Activated CD4-positive, alpha-beta T cell treated with anti-CD3 and anti-CD28 coated beads, Interleukin-2, amount 10 ng/mL, durations not matched to agents 7 days and 5 days (primary cell): Measurements from ENCODE around the gene TBC1D13. TPM values are rescaled to one million over a fixed set of nuclear protein-coding genes. Genes with fewer than 3 reads are reported as not detected.
"Not testable (repeated sequence)": the region's sequence is repeated elsewhere in the genome, so short reads cannot be mapped to it uniquely, and the experiment has no call there.

Source experiments
- CTCF ChIA-PET: fragments of 350-600 bp; sonication (Branson Sonifier 250); formaldehyde crosslinking; loops from one replicate; lab custom pipeline; 2021; ENCODE audit warnings: antibody characterized with exemption; lab: Charles Lee
- POLR2A ChIA-PET: fragments of 350-600 bp; sonication (Branson Sonifier 250); formaldehyde crosslinking; loops from one replicate; lab custom pipeline; 2021; ENCODE audit warnings: antibody characterized with exemption; lab: Charles Lee
- DNase-seq: peaks from one replicate; pipeline ENCODE4 v3.0.0-alpha.2; 2020
- H3K27ac Mint-ChIP-seq: one replicate; pipeline ENCODE4 v1.8.0; 2021; ENCODE audit warnings: mild to moderate bottlenecking, moderate library complexity, mixed read lengths
- H3K27me3 Mint-ChIP-seq: one replicate; pipeline ENCODE4 v1.8.0; 2021; ENCODE audit warnings: mixed read lengths
- H3K36me3 Mint-ChIP-seq: one replicate; pipeline ENCODE4 v1.8.0; 2021; ENCODE audit warnings: low read depth, mixed read lengths
- H3K4me1 Mint-ChIP-seq: one replicate; pipeline ENCODE4 v1.8.0; 2021; ENCODE audit warnings: mixed read lengths
- H3K4me3 Mint-ChIP-seq: one replicate; pipeline ENCODE4 v1.8.0; 2021; ENCODE audit warnings: mild to moderate bottlenecking, moderate library complexity, mixed read lengths
- H3K9me3 Mint-ChIP-seq: one replicate; pipeline ENCODE4 v1.8.0; 2021; ENCODE audit warnings: mixed read lengths
- total RNA-seq, 2 experiments: library from RNA; stranded (reverse); gene quantifications; one replicate each; pipeline ENCODE4 v1.2.3, GENCODE V29; 2021

The TBC1D13 gene
- total RNA-seq, 2 experiments from 2014 or later, result 18.4 to 21.1 TPM

GRCh38 chr9:128790536-128790935, 3.5 kb downstream of the TBC1D13 start:
- H3K27ac Mint-ChIP-seq, result no peak overlapping the region
- no peak for DNase-seq
- CTCF ChIA-PET, result interaction anchor here (1.1 kb wide), 1 partner anchor 27 kb away, joined by 4 read pairs; no protein-coding TSS in a partner anchor
- no peaks in the 10 kb centered on the region for H3K9me3 Mint-ChIP-seq
- no peaks in the 10 kb centered on the region for H3K27me3 Mint-ChIP-seq
- no peak overlapping the region for H3K4me3 Mint-ChIP-seq
- H3K36me3 Mint-ChIP-seq, result peaks cover 13% of the 10 kb centered on the region
- POLR2A ChIA-PET, result no interaction called here
- peaks cover 19% of the 10 kb centered on the region for H3K4me1 Mint-ChIP-seq

DNA sequence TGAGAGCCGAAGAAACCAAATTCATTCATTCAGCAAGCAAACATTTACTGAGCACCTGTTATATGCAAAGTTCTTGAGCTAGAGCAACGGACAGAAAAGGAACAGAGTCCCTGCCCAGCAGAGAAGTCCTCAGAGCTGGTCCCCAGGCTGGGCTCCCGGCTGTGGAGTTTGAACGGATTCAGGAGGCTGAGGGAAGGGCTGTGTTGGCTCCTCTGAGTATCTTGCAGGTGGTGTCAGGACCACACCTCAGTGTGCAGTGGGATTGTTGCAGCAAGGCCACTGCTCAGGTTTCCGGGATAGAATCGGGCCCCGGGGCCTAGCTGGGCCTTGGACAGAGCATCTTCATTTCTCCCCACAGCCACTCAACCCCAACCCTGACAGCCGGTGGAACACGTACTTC, 5.1 kb downstream of the TBC1D13 start:
- Mint-ChIP-seq H3K4me1 (peaks cover 15% of the 10 kb centered on the region), H3K9me3 (no peaks in the 10 kb centered on the region), H3K4me3 (no peak overlapping the region), H3K36me3 (peaks cover 14% of the 10 kb centered on the region), H3K27me3 (no peaks in the 10 kb centered on the region), H3K27ac (no peak overlapping the region)
- DNase-seq, result no peak
- POLR2A ChIA-PET, result no interaction called here
- CTCF ChIA-PET, result interaction anchor here (1.0 to 2.8 kb wide), 3 partner anchors 21 to 136 kb away, joined by 3 to 9 read pairs (median 6); partner anchors contain the start of gene ENDOG

DNA sequence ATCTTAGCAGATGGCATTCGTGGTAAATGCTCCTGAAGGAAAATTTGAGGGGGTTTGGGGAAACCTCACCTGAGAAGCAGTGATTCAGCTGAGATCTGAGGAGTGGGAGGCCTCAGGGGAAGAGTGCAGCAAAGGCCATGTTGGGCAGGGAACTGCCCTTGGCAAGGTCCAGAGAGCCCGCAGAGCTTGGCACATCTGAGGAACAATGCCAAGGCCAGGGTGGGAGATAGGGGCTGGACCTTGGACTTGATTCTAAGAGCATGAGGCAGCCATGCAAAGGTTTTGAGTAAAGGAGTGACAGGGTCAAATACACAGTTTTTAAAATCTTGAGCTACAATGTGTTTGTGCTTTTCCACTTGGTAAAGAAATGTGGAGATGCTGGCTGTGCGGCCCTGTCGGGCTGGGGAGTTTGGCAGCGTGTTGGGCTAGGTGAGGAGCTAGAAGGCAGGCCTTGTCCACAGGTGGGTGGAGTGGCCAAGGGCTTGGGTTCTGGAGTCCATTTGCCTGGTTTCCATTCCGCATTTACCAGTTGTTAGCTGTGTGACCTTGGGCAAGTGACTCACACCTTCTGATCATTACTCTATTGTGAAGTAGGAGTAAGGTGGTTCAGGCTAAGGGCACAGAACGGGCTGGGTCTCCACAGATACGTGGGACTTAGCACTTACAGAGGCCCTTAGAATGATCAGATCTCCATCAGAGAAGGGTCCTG, 6.1 kb downstream of the TBC1D13 start:
- Mint-ChIP-seq H3K27ac (no peak overlapping the region), H3K9me3 (no peaks in the 10 kb centered on the region), H3K27me3 (no peaks in the 10 kb centered on the region), H3K4me1 (peaks cover 9% of the 10 kb centered on the region), H3K36me3 (peaks cover 17% of the 10 kb centered on the region), H3K4me3 (no peak overlapping the region)
- POLR2A ChIA-PET, result interaction anchor here (0.5 kb wide), 1 partner anchor 17 kb away, joined by 3 read pairs; no protein-coding TSS in a partner anchor
- DNase-seq, result no peak
- CTCF ChIA-PET, result interaction anchor here (1.0 to 2.8 kb wide), 4 partner anchors 20 to 135 kb away, joined by 3 to 9 read pairs (median 5); partner anchors contain the start of gene ENDOG

- POLR2A ChIA-PET, result interaction anchor here (0.6 to 0.7 kb wide), 3 partner anchors 25 to 439 kb away, joined by 4 to 8 read pairs (median 5); no protein-coding TSS in a partner anchor
- H3K9me3 Mint-ChIP-seq, H3K27me3 Mint-ChIP-seq, H3K4me1 Mint-ChIP-seq, DNase-seq, H3K4me3 Mint-ChIP-seq: not testable (repeated sequence)
- Mint-ChIP-seq H3K27ac (peak overlapping the region; percentile 19), H3K36me3 (peaks cover 23% of the 10 kb centered on the region)
- CTCF ChIA-PET, result interaction anchor here (1.6 to 2.8 kb wide), 2 partner anchors 23 to 133 kb away, joined by 5 to 6 read pairs; partner anchors contain the start of gene ENDOG
These were observed 7.9 kb downstream of the TBC1D13 start for GRCh38 chr9:128794961-128795360.

DNA sequence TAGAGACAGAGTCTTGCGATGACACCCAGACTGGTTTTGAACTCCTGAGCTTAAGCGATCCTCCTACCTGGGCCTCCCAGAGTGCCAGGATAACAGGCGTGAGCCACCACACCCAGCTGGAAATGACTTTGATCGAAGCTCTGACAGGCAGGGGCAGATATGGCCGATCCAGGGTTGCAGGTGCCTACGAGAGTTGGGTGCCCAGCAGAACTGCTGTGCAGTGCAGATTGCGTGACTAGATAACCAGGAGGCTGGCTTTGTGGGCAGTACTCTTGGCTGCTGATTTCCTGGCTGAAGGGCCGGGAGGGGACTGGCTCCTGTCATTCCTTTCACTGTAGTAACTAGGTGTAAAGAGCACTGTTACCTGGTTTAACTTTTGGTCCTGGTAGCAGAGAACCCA, 11.8 kb downstream of the TBC1D13 start:
- CTCF ChIA-PET, result interaction anchor here (0.8 to 4.0 kb wide), 3 partner anchors 10 to 19 kb away, joined by 3 to 14 read pairs (median 3); partner anchors contain the start of gene ENDOG
- POLR2A ChIA-PET, result no interaction called here
- Mint-ChIP-seq H3K36me3 (peaks cover 20% of the 10 kb centered on the region), H3K9me3 (no peaks in the 10 kb centered on the region), H3K27me3 (no peaks in the 10 kb centered on the region), H3K4me1 (no peaks in the 10 kb centered on the region), H3K4me3 (no peak overlapping the region), H3K27ac (no peak overlapping the region)
- no peak for DNase-seq

- H3K9me3 Mint-ChIP-seq, result no peaks in the 10 kb centered on the region
- no peak overlapping the region for H3K27ac Mint-ChIP-seq
- ChIA-PET CTCF (interaction anchor here (0.6 to 4.0 kb wide), 6 partner anchors 13 to 607 kb away, joined by 3 to 14 read pairs (median 3); partner anchors contain the start of gene ENDOG), POLR2A (no interaction called here)
- H3K27me3 Mint-ChIP-seq, result no peaks in the 10 kb centered on the region
- no peak for DNase-seq
- H3K4me1 Mint-ChIP-seq, result no peaks in the 10 kb centered on the region
- H3K36me3 Mint-ChIP-seq, result peaks cover 20% of the 10 kb centered on the region
- H3K4me3 Mint-ChIP-seq, result no peak overlapping the region
These were observed 13.0 kb downstream of the TBC1D13 start for GRCh38 chr9:128800061-128800460.

- no peaks in the 10 kb centered on the region for H3K27me3 Mint-ChIP-seq
- peaks cover 17% of the 10 kb centered on the region for H3K36me3 Mint-ChIP-seq
- H3K27ac Mint-ChIP-seq, result no peak overlapping the region
- POLR2A ChIA-PET, result interaction anchor here (0.6 kb wide), 1 partner anchor 13 kb away, joined by 3 read pairs; no protein-coding TSS in a partner anchor
- no peaks in the 10 kb centered on the region for H3K9me3 Mint-ChIP-seq
- H3K4me1 Mint-ChIP-seq, result no peaks in the 10 kb centered on the region
- CTCF ChIA-PET, result interaction anchor here (0.9 to 1.4 kb wide), 2 partner anchors 16 to 156 kb away, joined by 3 to 6 read pairs; partner anchors contain the start of gene ENDOG
- DNase-seq, result no peak
- H3K4me3 Mint-ChIP-seq, result no peak overlapping the region
These were observed 15.4 kb downstream of the TBC1D13 start for GRCh38 chr9:128802482-128802881.

DNA sequence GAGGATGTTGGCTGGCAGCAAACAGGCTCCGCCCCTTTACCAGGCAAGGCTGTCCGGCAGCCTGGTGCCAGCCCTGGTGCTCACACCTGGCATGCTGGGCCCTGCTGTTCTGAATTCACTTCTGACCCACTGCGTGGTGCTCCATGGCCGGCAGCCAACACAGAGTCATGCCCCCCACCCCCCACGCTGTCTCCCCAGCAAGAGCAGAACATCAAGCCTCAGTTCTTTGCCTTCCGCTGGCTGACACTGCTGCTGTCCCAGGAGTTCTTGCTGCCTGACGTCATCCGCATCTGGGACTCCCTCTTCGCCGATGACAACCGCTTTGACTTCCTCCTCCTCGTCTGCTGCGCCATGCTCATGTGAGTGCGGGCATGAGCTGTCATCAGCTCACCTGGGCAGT, 18.6 kb downstream of the TBC1D13 start:
- Mint-ChIP-seq H3K4me3 (no peak overlapping the region), H3K36me3 (peaks cover 11% of the 10 kb centered on the region), H3K27me3 (no peaks in the 10 kb centered on the region), H3K9me3 (no peaks in the 10 kb centered on the region), H3K4me1 (no peaks in the 10 kb centered on the region), H3K27ac (no peak overlapping the region)
- ChIA-PET CTCF (interaction anchor here (1.3 to 4.4 kb wide), 2 partner anchors 9 to 12 kb away, joined by 3 to 29 read pairs; partner anchors contain the start of gene ENDOG), POLR2A (no interaction called here)
- no peak for DNase-seq

- ChIA-PET POLR2A (no interaction called here), CTCF (interaction anchor here (4.4 kb wide), 1 partner anchor 10 kb away, joined by 29 read pairs; the partner anchor contains the start of gene ENDOG)
These were observed 20.8 kb downstream of the TBC1D13 start for GRCh38 chr9:128807827-128808226.

GRCh38 chr9:128808543-128808942, 21.5 kb downstream of the TBC1D13 start:
- Mint-ChIP-seq H3K4me1 (no peaks in the 10 kb centered on the region), H3K36me3 (peaks cover 5% of the 10 kb centered on the region), H3K9me3 (no peaks in the 10 kb centered on the region), H3K4me3 (no peak overlapping the region), H3K27me3 (no peaks in the 10 kb centered on the region), H3K27ac (peak overlapping the region; percentile 62)
- ChIA-PET POLR2A (no interaction called here), CTCF (interaction anchor here (0.7 to 2.4 kb wide), 3 partner anchors 10 to 124 kb away, joined by 3 to 23 read pairs (median 3); partner anchors contain the start of gene ENDOG)
- DNase-seq, result no peak

More at GRCh38 chr9:128807827-128808226, 20.8 kb downstream of the TBC1D13 start:
- Mint-ChIP-seq H3K27me3 (no peaks in the 10 kb centered on the region), H3K4me3 (no peak overlapping the region), H3K36me3 (peaks cover 7% of the 10 kb centered on the region), H3K4me1 (no peaks in the 10 kb centered on the region), H3K27ac (no peak overlapping the region), H3K9me3 (no peaks in the 10 kb centered on the region)
- DNase-seq, result no peak

DNA sequence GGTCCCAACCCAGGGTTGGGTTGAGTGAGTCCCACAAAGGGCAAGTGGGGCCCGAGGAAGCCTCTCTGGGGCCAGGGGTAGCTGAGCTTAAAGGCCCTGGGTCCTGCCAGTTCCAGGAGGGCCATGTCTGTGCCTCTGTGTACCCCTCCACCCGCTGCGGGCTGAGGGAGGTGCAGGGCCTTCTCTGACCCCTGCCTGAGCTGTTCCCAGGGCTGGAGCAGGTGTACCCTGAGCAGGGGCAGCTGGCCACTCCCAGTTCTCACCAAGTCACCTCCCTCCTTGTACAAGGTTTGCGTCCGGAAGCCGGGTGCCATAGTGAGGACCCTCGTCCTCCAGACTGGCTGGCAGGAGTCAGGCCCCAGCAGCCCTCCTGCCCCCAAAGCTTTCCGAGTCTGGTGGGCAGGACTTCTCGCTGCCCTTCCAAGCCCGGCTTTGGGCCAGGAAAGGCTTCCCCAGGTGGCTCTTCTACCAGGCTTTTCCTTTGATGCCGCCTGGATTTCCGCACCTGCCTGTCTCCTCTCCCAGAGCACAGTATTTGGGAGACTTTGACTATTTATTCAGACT, 22.1 kb downstream of the TBC1D13 start:
- Mint-ChIP-seq H3K9me3 (no peaks in the 10 kb centered on the region), H3K27ac (no peak overlapping the region), H3K4me1 (no peaks in the 10 kb centered on the region), H3K4me3 (no peak overlapping the region), H3K36me3 (peaks cover 3% of the 10 kb centered on the region), H3K27me3 (no peaks in the 10 kb centered on the region)
- ChIA-PET CTCF (interaction anchor here (0.7 to 2.4 kb wide), 3 partner anchors 10 to 125 kb away, joined by 3 to 23 read pairs (median 3); partner anchors contain the start of gene ENDOG), POLR2A (no interaction called here)
- DNase-seq, result no peak

DNA sequence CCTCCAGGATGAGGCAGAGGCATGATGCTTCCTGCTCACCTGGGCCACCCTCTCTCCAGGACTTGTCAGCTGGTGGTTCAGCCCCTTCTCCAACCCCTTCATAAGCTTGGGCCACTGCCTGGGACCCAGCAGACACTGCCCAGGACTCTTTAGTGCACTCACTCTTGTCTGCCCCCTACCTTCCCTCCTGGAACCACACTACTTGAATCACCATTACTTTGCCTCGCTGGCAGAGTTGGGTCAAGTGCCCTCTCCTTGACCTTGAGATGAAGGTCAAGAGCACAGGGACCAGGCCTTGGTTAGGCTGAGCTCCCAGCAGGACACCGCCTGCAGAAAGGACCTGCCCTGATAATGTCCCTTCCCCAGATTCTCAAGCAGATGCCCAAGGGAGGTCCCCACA, 22.8 kb downstream of the TBC1D13 start:
- ChIA-PET POLR2A (interaction anchor here (0.7 kb wide), 1 partner anchor 9 kb away, joined by 4 read pairs; the partner anchor contains the start of gene ENDOG), CTCF (interaction anchor here (1.3 to 2.4 kb wide), 2 partner anchors 9 to 18 kb away, joined by 6 to 23 read pairs; partner anchors contain the start of gene ENDOG)
- H3K4me1 Mint-ChIP-seq, result no peaks in the 10 kb centered on the region
- no peaks in the 10 kb centered on the region for H3K9me3 Mint-ChIP-seq
- DNase-seq, result no peak
- no peak overlapping the region for H3K4me3 Mint-ChIP-seq
- H3K27ac Mint-ChIP-seq, result no peak overlapping the region
- peaks cover 3% of the 10 kb centered on the region for H3K36me3 Mint-ChIP-seq
- H3K27me3 Mint-ChIP-seq, result no peaks in the 10 kb centered on the region
